Ovary (tissue), 3 donors: ENCODE results near the gene NCAM1.

Source experiments
- CTCF ChIP-seq, 3 donors: fragments of 450-650 bp in 2 of 3; fragments of 200-600 bp in 1 of 3; IDR thresholded peaks; one replicate each; pipeline versions ENCODE4 v1.5.1 to v1.8.0; 2016 to 2022; ENCODE audit warnings: antibody characterized with exemption in 3 of 3, mild to moderate bottlenecking in 1 of 3
- EP300 ChIP-seq: sonication (generic); formaldehyde crosslinking; IDR thresholded peaks from one replicate; pipeline ENCODE4 v1.6.1; 2017; ENCODE audit warnings: antibody characterized with exemption
- POLR2A ChIP-seq: fragments of 450-650 bp; IDR thresholded peaks from one replicate; pipeline ENCODE4 v1.6.1; 2017; ENCODE audit warnings: antibody characterized with exemption, mild to moderate bottlenecking, moderate library complexity
- donor health status: DM: no; HTN: no; CAD: no.

GRCh38 chr11:113267493-113267892, 306.3 kb downstream of the NCAM1 start:
- TF ChIP-seq CTCF (IDR thresholded peaks at IDR 0.05) (no peak), POLR2A (no peak), EP300 (no peak)
